ENCODE results near the gene FBXO21.
A peak's percentile ranks its signal among the peaks of the same experiment; 100 is the strongest.

Gene FBXO21

DNA sequence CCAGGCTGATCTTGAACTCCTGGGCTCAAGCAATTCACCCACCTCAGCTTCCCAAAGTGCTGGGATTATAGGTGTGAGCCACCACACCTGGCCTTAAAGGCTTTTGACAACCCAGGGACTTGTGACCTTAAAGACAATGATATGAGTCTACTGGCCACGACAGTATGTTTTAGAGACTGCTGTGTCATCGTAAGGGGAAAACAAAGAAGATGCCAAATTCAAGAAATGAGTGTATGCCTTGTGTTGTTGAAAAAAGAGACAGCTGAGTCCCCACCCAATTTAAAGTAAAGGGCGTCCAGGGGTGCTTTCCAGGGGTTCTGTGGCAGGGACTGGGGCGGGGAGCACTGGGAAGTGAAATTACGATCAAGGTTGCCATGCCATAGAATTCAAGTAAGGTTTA, 26.4 kb upstream of the FBXO21 start:
- H3K27ac ChIP-seq: no peak overlapping the region
- H3K4me3 ChIP-seq (ENCODE audit: low read depth, low read length): no peak overlapping the region
- no peaks in the 10 kb centered on the region for H3K36me3 ChIP-seq (replicated peaks)
- H3K27me3 ChIP-seq (replicated peaks): no peaks in the 10 kb centered on the region
- DNase-seq: no peak
- in situ Hi-C loops (cut with HindIII; ENCODE audit: low pct_ligation_motif_present, low sequenced_read_pairs): no loop called here
- TF ChIP-seq, protein P1, sequence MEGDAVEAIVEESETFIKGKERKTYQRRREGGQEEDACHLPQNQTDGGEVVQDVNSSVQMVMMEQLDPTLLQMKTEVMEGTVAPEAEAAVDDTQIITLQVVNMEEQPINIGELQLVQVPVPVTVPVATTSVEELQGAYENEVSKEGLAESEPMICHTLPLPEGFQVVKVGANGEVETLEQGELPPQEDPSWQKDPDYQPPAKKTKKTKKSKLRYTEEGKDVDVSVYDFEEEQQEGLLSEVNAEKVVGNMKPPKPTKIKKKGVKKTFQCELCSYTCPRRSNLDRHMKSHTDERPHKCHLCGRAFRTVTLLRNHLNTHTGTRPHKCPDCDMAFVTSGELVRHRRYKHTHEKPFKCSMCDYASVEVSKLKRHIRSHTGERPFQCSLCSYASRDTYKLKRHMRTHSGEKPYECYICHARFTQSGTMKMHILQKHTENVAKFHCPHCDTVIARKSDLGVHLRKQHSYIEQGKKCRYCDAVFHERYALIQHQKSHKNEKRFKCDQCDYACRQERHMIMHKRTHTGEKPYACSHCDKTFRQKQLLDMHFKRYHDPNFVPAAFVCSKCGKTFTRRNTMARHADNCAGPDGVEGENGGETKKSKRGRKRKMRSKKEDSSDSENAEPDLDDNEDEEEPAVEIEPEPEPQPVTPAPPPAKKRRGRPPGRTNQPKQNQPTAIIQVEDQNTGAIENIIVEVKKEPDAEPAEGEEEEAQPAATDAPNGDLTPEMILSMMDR (IDR thresholded peaks at IDR 0.05; ENCODE audit: low read depth, low read length, missing control alignments): no peak

GRCh38 chr12:117214797-117215196, 24.5 kb upstream of the FBXO21 start:
- TF ChIP-seq, protein P1 (IDR thresholded peaks at IDR 0.05; ENCODE audit: low read depth, low read length, missing control alignments): no peak
- in situ Hi-C loops (cut with HindIII; ENCODE audit: low pct_ligation_motif_present, low sequenced_read_pairs): no loop called here
- DNase-seq: no peak
- Histone ChIP-seq H3K4me3 (ENCODE audit: low read depth, low read length) (no peak overlapping the region), H3K36me3 (replicated peaks) (no peaks in the 10 kb centered on the region), H3K27me3 (replicated peaks) (no peaks in the 10 kb centered on the region), H3K27ac (no peak overlapping the region)

- in situ Hi-C loops (cut with HindIII; ENCODE audit: low pct_ligation_motif_present, low sequenced_read_pairs): no loop called here
- H3K27me3 ChIP-seq (replicated peaks): no peaks in the 10 kb centered on the region
- no peak overlapping the region for H3K4me3 ChIP-seq (ENCODE audit: low read depth, low read length)
- no peak overlapping the region for H3K27ac ChIP-seq
- H3K36me3 ChIP-seq (replicated peaks): no peaks in the 10 kb centered on the region
- TF ChIP-seq, protein P1 (IDR thresholded peaks at IDR 0.05; ENCODE audit: low read depth, low read length, missing control alignments): no peak
- no peak for DNase-seq
Observed at GRCh38 chr12:117213295-117213808, 23.1 kb upstream of the FBXO21 start.

DNA sequence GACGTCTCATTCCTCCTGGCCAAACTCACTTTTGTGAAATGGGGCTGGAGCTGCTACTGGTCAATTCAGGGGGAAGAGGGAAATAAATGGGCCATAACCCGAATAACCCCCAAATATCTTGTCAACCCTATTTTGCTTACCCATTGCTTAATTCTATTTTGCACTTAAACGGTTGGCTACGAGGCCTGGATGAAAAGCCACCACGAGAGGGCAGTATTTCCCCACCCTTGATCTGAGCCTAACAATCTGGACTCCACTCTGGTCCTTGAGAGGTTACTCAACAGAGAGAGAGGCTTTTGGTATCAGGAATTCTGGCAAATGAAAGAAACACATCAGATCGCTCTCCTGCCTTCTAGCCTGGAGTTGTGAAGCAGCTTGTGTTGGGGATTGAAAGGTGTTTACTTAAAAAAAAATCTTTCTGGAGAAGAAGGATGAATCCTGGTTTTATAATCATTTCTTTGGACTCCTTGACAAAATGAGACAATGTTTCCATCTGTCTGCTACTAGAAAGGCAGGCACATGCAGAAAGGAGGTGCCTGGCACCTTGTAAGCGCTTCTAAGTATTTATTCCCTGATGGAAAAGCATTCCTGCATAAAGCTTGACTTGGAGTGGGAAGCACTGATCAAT, 22.4 kb upstream of the FBXO21 start:
- H3K27ac ChIP-seq: no peak overlapping the region
- TF ChIP-seq, protein P1 (IDR thresholded peaks at IDR 0.05; ENCODE audit: low read depth, low read length, missing control alignments): peak; percentile 92
- H3K4me3 ChIP-seq (ENCODE audit: low read depth, low read length): no peak overlapping the region
- in situ Hi-C loops (cut with HindIII; ENCODE audit: low pct_ligation_motif_present, low sequenced_read_pairs): no loop called here
- no peaks in the 10 kb centered on the region for H3K36me3 ChIP-seq (replicated peaks)
- peak; percentile 81 for DNase-seq
- H3K27me3 ChIP-seq (replicated peaks): no peaks in the 10 kb centered on the region

GRCh38 chr12:117210266-117210918, 20.1 kb upstream of the FBXO21 start:
- H3K36me3 ChIP-seq (replicated peaks): no peaks in the 10 kb centered on the region
- no peak overlapping the region for H3K4me3 ChIP-seq (ENCODE audit: low read depth, low read length)
- TF ChIP-seq, protein P1 (IDR thresholded peaks at IDR 0.05; ENCODE audit: low read depth, low read length, missing control alignments): no peak
- DNase-seq: no peak
- in situ Hi-C loops (cut with HindIII; ENCODE audit: low pct_ligation_motif_present, low sequenced_read_pairs): no loop called here
- H3K27ac ChIP-seq: no peak overlapping the region
- H3K27me3 ChIP-seq (replicated peaks): no peaks in the 10 kb centered on the region
